ENCODE data around the gene HTR3D. TPM values are rescaled to one million over a fixed set of nuclear protein-coding genes. Genes with fewer than 3 reads are reported as not detected.

HTR3D gene
- polyA plus RNA-seq, 1 of the 3 experiments (the other 2 are of a cell fraction) = not detected

GRCh38 chr3:184081116-184081830 lies 49.7 kb downstream of the HTR3D start:
- H3K4me1 ChIP-seq (ENCODE audit: control insufficient read depth in 1 of 2, insufficient read depth in 2 of 2, low read depth in 1 of 2, low read length in 1 of 2) = no peaks in the 10 kb centered on the region
- no peak overlapping the region for H2AFZ ChIP-seq (ENCODE audit: low read depth)
- CTCF ChIA-PET = no interaction called here
- WGBS (ENCODE audit: low lambda C conversion rate) = 17% methylated on average over 1 of the region's 16 CpGs
- H3K27me3 ChIP-seq (ENCODE audit: insufficient read depth) = no peaks in the 10 kb centered on the region
- POLR2A ChIA-PET = no interaction called here
- H3K9me2 ChIP-seq = no peaks in the 10 kb centered on the region
- no peak for TF ChIP-seq TAF1 (IDR thresholded peaks at IDR 0.05; ENCODE audit: borderline replicate concordance, low read depth, low read length)
- TF ChIP-seq USF1 (IDR thresholded peaks at IDR 0.05; ENCODE audit: borderline replicate concordance, low read depth) = no peak
- TF ChIP-seq USF2 (IDR thresholded peaks at IDR 0.05; ENCODE audit: borderline replicate concordance, low read depth, low read length) = no peak
- no peak for TF ChIP-seq NRF1 (IDR thresholded peaks at IDR 0.05; ENCODE audit: low read depth, low read length)
- TF ChIP-seq TEAD4 (IDR thresholded peaks at IDR 0.05; ENCODE audit: borderline replicate concordance, insufficient read depth) = no peak
- no peak for TF ChIP-seq FOSL2 (IDR thresholded peaks at IDR 0.05; ENCODE audit: borderline replicate concordance, low read depth)
- TF ChIP-seq MEF2A (IDR thresholded peaks at IDR 0.05; ENCODE audit: borderline replicate concordance, low read depth) = no peak
- no peak for TF ChIP-seq EZH2phosphoT487 (IDR thresholded peaks at IDR 0.05; ENCODE audit: borderline replicate concordance, low read depth)
- no peak for TF ChIP-seq REST (IDR thresholded peaks at IDR 0.05; ENCODE audit: low read depth, low read length)
- TF ChIP-seq PBX3 (IDR thresholded peaks at IDR 0.05) = no peak
- TF ChIP-seq FOXM1 (IDR thresholded peaks at IDR 0.05; ENCODE audit: low read depth) = no peak
- TF ChIP-seq CHD2 (IDR thresholded peaks at IDR 0.05; ENCODE audit: low read length, partially characterized antibody) = no peak
- TF ChIP-seq POLR2AphosphoS5 (IDR thresholded peaks at IDR 0.05; ENCODE audit: low read depth, low read length) = no peak
- no peak for TF ChIP-seq CTCF (IDR thresholded peaks at IDR 0.05)
- no peak for TF ChIP-seq SIN3A (IDR thresholded peaks at IDR 0.05; ENCODE audit: borderline replicate concordance, low read depth, low read length)
- no peak for TF ChIP-seq RCOR1 (IDR thresholded peaks at IDR 0.05; ENCODE audit: low read length)
- TF ChIP-seq MAX (IDR thresholded peaks at IDR 0.05; ENCODE audit: low read depth) = no peak
- no peak for TF ChIP-seq SMC3 (IDR thresholded peaks at IDR 0.05; ENCODE audit: low read depth, low read length)
- TF ChIP-seq RXRA (IDR thresholded peaks at IDR 0.05; ENCODE audit: borderline replicate concordance, low read depth) = no peak
- H3K36me3 ChIP-seq (replicated peaks in 1 of 2; ENCODE audit: control insufficient read depth in 1 of 2, insufficient read depth in 2 of 2, low read length in 1 of 2) = no peaks in the 10 kb centered on the region
- no peaks in the 10 kb centered on the region for H3F3A ChIP-seq (replicated peaks; ENCODE audit: insufficient read depth)
- H3K9me3 ChIP-seq = no peaks in the 10 kb centered on the region
- H4K20me1 ChIP-seq (ENCODE audit: insufficient read depth) = no peaks in the 10 kb centered on the region
- no peak overlapping the region for H3K27ac ChIP-seq (ENCODE audit: low read depth in 2 of 2, low read length in 1 of 2)
- H3K79me2 ChIP-seq (ENCODE audit: insufficient read depth) = no peaks in the 10 kb centered on the region
- H3K4me2 ChIP-seq = no peak overlapping the region
- no peak for DNase-seq
- H3K4me3 ChIP-seq (ENCODE audit: low read depth in 2 of 2, low read length in 1 of 2) = no peak overlapping the region
- H3K9ac ChIP-seq = no peak overlapping the region

Data from SK-N-SH (cell line).